A673 (cell line): ENCODE results near the gene ABHD10. TPM values are rescaled to one million over a fixed set of nuclear protein-coding genes. Genes with fewer than 3 reads are reported as not detected.
A peak's percentile ranks its signal among the peaks of the same experiment; 100 is the strongest.

Source experiments
- BruUV-seq: library from RNA; stranded (reverse); fragments of 400-500 nt; replicated peaks from 2 replicates; lab custom pipeline; 2021; lab: Mats Ljungman, UMichigan
- CTCF ChIA-PET: fragments of 300-600 bp; sonication (Branson Sonifier 250); formaldehyde crosslinking; loops from one replicate; lab custom pipeline; 2022; ENCODE audit warnings: antibody characterized with exemption; lab: Charles Lee
- POLR2A ChIA-PET: fragments of 300-600 bp; sonication (Branson Sonifier 250); formaldehyde crosslinking; loops from one replicate; lab custom pipeline; 2022; ENCODE audit warnings: antibody characterized with exemption; ENCODE audit not compliant: low non-redundant PET; lab: Charles Lee
- DNase-seq: peaks from one replicate; pipeline ENCODE4 v3.0.0-alpha.2; 2015; ENCODE audit warnings: low spot score
- H3K27ac ChIP-seq: fragments of 200-600 bp; sonication (generic); 2 replicates; pipeline ENCODE4 v1.5.1; 2016; ENCODE audit warnings: mixed run types, low read depth, mild to moderate bottlenecking, mixed read lengths, antibody characterized with exemption, low read length; ENCODE audit not compliant: poor library complexity, severe bottlenecking
- H3K27me3 ChIP-seq: fragments of 200-600 bp; sonication (generic); replicated peaks from 2 replicates; pipeline ENCODE4 v1.6.1; 2017; ENCODE audit warnings: mixed run types, low read depth, mild to moderate bottlenecking, mixed read lengths, antibody characterized with exemption, low read length; ENCODE audit not compliant: insufficient read depth, poor library complexity
- H3K36me3 ChIP-seq: fragments of 200-600 bp; sonication (generic); 2 replicates; pipeline ENCODE4 v1.6.1; 2016; ENCODE audit warnings: mixed run types, mild to moderate bottlenecking, mixed read lengths, antibody characterized with exemption, low read length; ENCODE audit not compliant: insufficient read depth, poor library complexity, severe bottlenecking
- H3K4me1 ChIP-seq: fragments of 200-600 bp; sonication (generic); 2 replicates; pipeline ENCODE4 v1.6.1; 2017; ENCODE audit warnings: mixed run types, mild to moderate bottlenecking, mixed read lengths, antibody characterized with exemption, low read length; ENCODE audit not compliant: insufficient read depth, poor library complexity, severe bottlenecking
- H3K4me3 ChIP-seq: fragments of 200-600 bp; sonication (generic); 2 replicates; pipeline ENCODE4 v1.5.1; 2016; ENCODE audit warnings: low read depth, mixed run types, mild to moderate bottlenecking, mixed read lengths, low read length; ENCODE audit not compliant: poor library complexity, severe bottlenecking
- H3K9me3 ChIP-seq: fragments of 200-600 bp; sonication (generic); 2 replicates; pipeline ENCODE4 v1.6.1; 2016; ENCODE audit warnings: mixed run types, low read depth, mild to moderate bottlenecking, mixed read lengths, antibody characterized with exemption, low read length; ENCODE audit not compliant: poor library complexity, severe bottlenecking
- CTCF ChIP-seq: fragments of 300-800, 200-600 bp; sonication (generic); conservative IDR thresholded peaks from 2 replicates; pipeline ENCODE4 v1.5.1; 2017; ENCODE audit warnings: low read depth, mild to moderate bottlenecking, antibody characterized with exemption, low read length, moderate library complexity, mixed read lengths
- EZH2 ChIP-seq: fragments of 200-600 bp; sonication (generic); IDR thresholded peaks from 2 replicates; pipeline ENCODE4 v1.6.1; 2017; ENCODE audit warnings: borderline replicate concordance, low read depth, mild to moderate bottlenecking, mixed read lengths, antibody characterized with exemption, low read length; ENCODE audit not compliant: poor library complexity, severe bottlenecking
- intact Hi-C: fragments of 100-400 bp; cut with micrococcal nuclease; formaldehyde crosslinking; loops from one replicate; pipeline ENCODE4 v1.10.0; 2022; ENCODE audit not compliant: unreplicated experiment
- total RNA-seq: library from RNA; stranded (reverse); gene quantifications from 2 replicates; pipeline ENCODE4 v1.2.3, GENCODE V29; 2021

ABHD10 gene
- total RNA-seq, 1 experiment from 2014 or later: 40.7 TPM

- TF ChIP-seq EZH2: no peak
- TF ChIP-seq CTCF: no peak
- no TSS peak for BruUV-seq
- ChIA-PET CTCF (no interaction called here), POLR2A (no interaction called here)
- no peaks in the 10 kb centered on the region for H3K27me3 ChIP-seq
- H3K4me1 ChIP-seq: peaks cover 3% of the 10 kb centered on the region
- no peaks in the 10 kb centered on the region for H3K36me3 ChIP-seq
- H3K27ac ChIP-seq: no peak overlapping the region
- H3K4me3 ChIP-seq: no peak overlapping the region
- intact Hi-C loops: no loop called here
- DNase-seq: no peak
- H3K9me3 ChIP-seq: no peaks in the 10 kb centered on the region
Observed at GRCh38 chr3:112000367-112000771, 21.5 kb downstream of the ABHD10 start.

GRCh38 chr3:112000966-112001365, 22.1 kb downstream of the ABHD10 start:
- no TSS peak for BruUV-seq
- CTCF ChIA-PET: interaction anchor here (1.9 kb wide), 1 partner anchor 12 kb away, joined by 6 read pairs; no protein-coding TSS in a partner anchor

GRCh38 chr3:112001526-112001925, 22.7 kb downstream of the ABHD10 start:
- DNase-seq: no peak
- Histone ChIP-seq H3K4me3 (no peak overlapping the region), H3K36me3 (no peaks in the 10 kb centered on the region), H3K27ac (no peak overlapping the region), H3K4me1 (peaks cover 3% of the 10 kb centered on the region), H3K9me3 (no peaks in the 10 kb centered on the region), H3K27me3 (no peaks in the 10 kb centered on the region)
- TF ChIP-seq CTCF (no peak), EZH2 (no peak)
- ChIA-PET POLR2A (no interaction called here), CTCF (interaction anchor here (1.2 to 1.9 kb wide), 2 partner anchors 12 kb away, joined by 3 to 6 read pairs; no protein-coding TSS in a partner anchor)
- no TSS peak for BruUV-seq
- intact Hi-C loops: no loop called here

More at GRCh38 chr3:112000966-112001365, 22.1 kb downstream of the ABHD10 start:
- Histone ChIP-seq H3K27ac (no peak overlapping the region), H3K36me3 (no peaks in the 10 kb centered on the region), H3K4me3 (no peak overlapping the region), H3K9me3 (no peaks in the 10 kb centered on the region), H3K27me3 (no peaks in the 10 kb centered on the region), H3K4me1 (peaks cover 3% of the 10 kb centered on the region)
- POLR2A ChIA-PET: no interaction called here
- DNase-seq: peak; percentile 17
- TF ChIP-seq CTCF: no peak
- no peak for TF ChIP-seq EZH2
- intact Hi-C loops: no loop called here
